HCT116 (cell line): ENCODE measurements around the gene TMEM209. TPM values are rescaled to one million over a fixed set of nuclear protein-coding genes. Genes with fewer than 3 reads are reported as not detected.

Source experiments
- ATAC-seq: fragments of 200-7000 bp; cut with Tn5 transposase; 2 replicates; pipeline ENCODE4 v1.9.1; 2020; ENCODE audit warnings: mild to moderate bottlenecking, moderate library complexity
- BruUV-seq: library from RNA; stranded (reverse); fragments of 400-500 nt; replicated peaks from 2 replicates; lab custom pipeline; 2021; lab: Mats Ljungman, UMichigan
- CTCF ChIA-PET: fragments of 300-600 bp; sonication (Branson Sonifier 250); formaldehyde crosslinking; loops from one replicate; lab custom pipeline; 2021; ENCODE audit warnings: antibody characterized with exemption; lab: Charles Lee
- POLR2A ChIA-PET: fragments of 300-600, 350-600 bp; sonication (Branson Sonifier 250); formaldehyde crosslinking; loops from one replicate; lab custom pipeline; 2021; ENCODE audit warnings: antibody characterized with exemption; lab: Charles Lee
- RAD21 ChIA-PET, 2 experiments: fragments of 300-600 bp; sonication (Branson Sonifier 250); formaldehyde crosslinking; loops; one replicate each; lab custom pipeline; 2023; ENCODE audit warnings: low total read pairs in 2 of 2; ENCODE audit not compliant: uncharacterized antibody in 2 of 2, unreplicated experiment in 2 of 2, low non-redundant PET in 1 of 2; lab: Charles Lee
- DNase-seq: peaks from one replicate; pipeline ENCODE4 v3.0.0-alpha.2; 2010; ENCODE audit warnings: low read depth, low spot score
- H2AFZ ChIP-seq: fragments of 200-600 bp; shearing (Covaris generic), sonication (generic); 2 replicates; pipeline ENCODE4 v1.6.1; 2017; ENCODE audit warnings: low read depth, mixed run types, mixed read lengths, antibody characterized with exemption, low read length; ENCODE audit not compliant: poor library complexity, severe bottlenecking
- H3K27ac ChIP-seq: 2 replicates; pipeline ENCODE4 v1.5.1; 2012; ENCODE audit warnings: low read depth, low read length
- H3K27me3 ChIP-seq: fragments of 200-600 bp; sonication (generic); 2 replicates; pipeline ENCODE4 v1.6.1; 2016; ENCODE audit warnings: mixed run types, low read length, mixed read lengths; ENCODE audit not compliant: insufficient read depth
- H3K36me3 ChIP-seq, 2 experiments: fragments of 200-500 bp in 1 of 2; fragments of 200-600 bp in 1 of 2; sonication (Bioruptor generic) in 1 of 2; sonication (generic) in 1 of 2; 2 replicates each; pipeline versions ENCODE4 v1.5.1 to v1.6.1; 2014 to 2016; ENCODE audit warnings: low read length in 2 of 2, inconsistent platforms in 1 of 2, mixed read lengths in 1 of 2, mixed run types in 1 of 2; ENCODE audit not compliant: insufficient read depth in 2 of 2, control insufficient read depth in 1 of 2
- H3K4me1 ChIP-seq, 2 experiments: fragments of 200-600 bp in 1 of 2; sonication (generic) in 1 of 2; 2 replicates each; pipeline versions ENCODE4 v1.5.1 to v1.6.1; 2012 to 2017; ENCODE audit warnings: low read length in 2 of 2, inconsistent platforms in 1 of 2, mild to moderate bottlenecking in 1 of 2, mixed read lengths in 1 of 2, mixed run types in 1 of 2, moderate library complexity in 1 of 2; ENCODE audit not compliant: insufficient read depth in 2 of 2, control insufficient read depth in 1 of 2
- H3K4me2 ChIP-seq: fragments of 200-600 bp; sonication (generic); 2 replicates; pipeline ENCODE4 v1.6.1; 2017; ENCODE audit warnings: mixed run types, low read length, mixed read lengths
- H3K4me3 ChIP-seq, 2 experiments: fragments of 200-600 bp in 1 of 2; sonication (generic) in 1 of 2; replicated peaks in 1 of 2; 2 replicates each; pipeline ENCODE4 v1.5.1; 2011 to 2016; ENCODE audit warnings: low read length in 2 of 2, control low read depth in 1 of 2, low read depth in 1 of 2, mild to moderate bottlenecking in 1 of 2, mixed read lengths in 1 of 2, mixed run types in 1 of 2
- H3K79me2 ChIP-seq: fragments of 200-600 bp; sonication (generic); 2 replicates; pipeline ENCODE4 v1.6.1; 2017; ENCODE audit warnings: mild to moderate bottlenecking, mixed run types, low read length, moderate library complexity, mixed read lengths; ENCODE audit not compliant: insufficient read depth
- H3K9ac ChIP-seq: fragments of 200-600 bp; sonication (generic); 2 replicates; pipeline ENCODE4 v1.6.1; 2016; ENCODE audit warnings: low read length, mixed read lengths
- H3K9me2 ChIP-seq: fragments of 200-600 bp; sonication (generic), shearing (Covaris generic); 2 replicates; pipeline ENCODE4 v1.6.1; 2017; ENCODE audit warnings: mixed run types, mild to moderate bottlenecking, moderate library complexity; ENCODE audit not compliant: insufficient read depth
- H3K9me3 ChIP-seq, 2 experiments: fragments of 200-500 bp in 1 of 2; fragments of 200-600 bp in 1 of 2; sonication (Bioruptor generic) in 1 of 2; sonication (generic) in 1 of 2; 2 replicates each; pipeline ENCODE4 v1.6.1; 2014 to 2017; ENCODE audit warnings: low read length in 2 of 2, mixed read lengths in 2 of 2, inconsistent platforms in 1 of 2, low read depth in 1 of 2, mild to moderate bottlenecking in 1 of 2, mixed run types in 1 of 2, moderate library complexity in 1 of 2; ENCODE audit not compliant: control insufficient read depth in 1 of 2, insufficient read depth in 1 of 2
- H4K20me1 ChIP-seq: fragments of 200-600 bp; sonication (generic), shearing (Covaris generic); 2 replicates; pipeline ENCODE4 v1.6.1; 2017; ENCODE audit warnings: mixed run types, mild to moderate bottlenecking, moderate library complexity; ENCODE audit not compliant: insufficient read depth
- POLR2AphosphoS5 ChIP-seq: IDR thresholded peaks from 2 replicates; pipeline ENCODE4 v1.6.1; 2011; ENCODE audit warnings: mild to moderate bottlenecking, low read depth, low read length, moderate library complexity
- SRF ChIP-seq: IDR thresholded peaks from 2 replicates; pipeline ENCODE4 v1.6.1; 2012; ENCODE audit warnings: low read depth
- ZNF274 ChIP-seq: fragments of 200-500 bp; sonication (Bioruptor generic); IDR thresholded peaks from 2 replicates; pipeline ENCODE4 v1.6.1; 2014; ENCODE audit warnings: mild to moderate bottlenecking, low read depth, low read length, inconsistent platforms
- intact Hi-C: fragments of 100-400 bp; cut with micrococcal nuclease; formaldehyde crosslinking; loops from 2 replicates; pipeline ENCODE4 v1.10.0; 2022
- total RNA-seq: library from RNA; stranded (reverse); gene quantifications from one replicate; pipeline ENCODE4 v1.2.1, GENCODE V29; 2021; ENCODE audit not compliant: unreplicated experiment
- TF ChIP-seq, protein P1 (sequence below), 3 experiments: fragments of 200-600 bp in 1 of 3; sonication (generic) in 1 of 3; IDR thresholded peaks in 2 of 3; conservative IDR thresholded peaks in 1 of 3; 2 replicates each; pipeline ENCODE4 v1.5.1; 2012 to 2017; ENCODE audit warnings: low read depth in 2 of 3, low read length in 2 of 3, antibody characterized with exemption in 1 of 3, borderline replicate concordance in 1 of 3, control low read depth in 1 of 3, mild to moderate bottlenecking in 1 of 3, mixed read lengths in 1 of 3, mixed run types in 1 of 3, moderate library complexity in 1 of 3; ENCODE audit not compliant: insufficient read depth in 1 of 3
- TF ChIP-seq, protein P2 (sequence below): IDR thresholded peaks from 2 replicates; pipeline ENCODE4 v1.6.1; 2012

TMEM209 gene
- total RNA-seq, 1 experiment from 2014 or later = 35.8 TPM

DNA sequence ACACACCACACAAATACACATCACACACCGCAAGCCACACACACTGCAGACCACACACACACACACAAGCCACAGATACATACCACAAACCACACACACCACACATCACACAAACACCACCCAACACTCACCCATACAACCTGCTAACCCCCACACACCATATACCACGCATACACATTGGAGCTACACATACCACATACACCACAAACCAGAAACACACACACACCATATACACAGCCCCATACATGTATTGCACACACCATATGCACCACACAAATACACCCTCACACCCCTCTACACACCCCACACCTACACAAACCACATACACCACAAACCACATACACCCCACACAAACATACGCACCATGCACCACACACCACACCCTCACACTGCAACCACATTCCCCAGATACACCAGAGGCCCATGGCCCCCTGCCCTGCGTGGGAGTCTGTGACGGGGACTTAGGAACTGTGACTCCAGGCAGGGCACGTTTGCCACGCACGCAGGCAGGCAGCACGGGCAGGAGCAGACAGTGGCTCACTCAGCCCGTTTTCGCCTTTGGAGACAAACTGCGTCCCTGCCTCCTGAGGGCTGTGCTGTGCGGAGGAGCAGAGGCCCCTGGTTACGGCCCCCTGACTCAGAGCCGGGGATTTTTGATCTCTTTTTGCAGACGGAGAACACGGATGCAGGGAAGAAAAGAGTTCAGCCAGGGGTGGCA, 52.6 kb downstream of the TMEM209 start:
- no peaks in the 10 kb centered on the region for H3K9me2 ChIP-seq
- intact Hi-C loops = no loop called here
- no peaks in the 10 kb centered on the region for H4K20me1 ChIP-seq
- no peak overlapping the region for H2AFZ ChIP-seq
- no peaks in the 10 kb centered on the region for H3K4me1 ChIP-seq
- ChIA-PET CTCF (no interaction called here), RAD21 (no interaction called here)
- TF ChIP-seq, protein P1, sequence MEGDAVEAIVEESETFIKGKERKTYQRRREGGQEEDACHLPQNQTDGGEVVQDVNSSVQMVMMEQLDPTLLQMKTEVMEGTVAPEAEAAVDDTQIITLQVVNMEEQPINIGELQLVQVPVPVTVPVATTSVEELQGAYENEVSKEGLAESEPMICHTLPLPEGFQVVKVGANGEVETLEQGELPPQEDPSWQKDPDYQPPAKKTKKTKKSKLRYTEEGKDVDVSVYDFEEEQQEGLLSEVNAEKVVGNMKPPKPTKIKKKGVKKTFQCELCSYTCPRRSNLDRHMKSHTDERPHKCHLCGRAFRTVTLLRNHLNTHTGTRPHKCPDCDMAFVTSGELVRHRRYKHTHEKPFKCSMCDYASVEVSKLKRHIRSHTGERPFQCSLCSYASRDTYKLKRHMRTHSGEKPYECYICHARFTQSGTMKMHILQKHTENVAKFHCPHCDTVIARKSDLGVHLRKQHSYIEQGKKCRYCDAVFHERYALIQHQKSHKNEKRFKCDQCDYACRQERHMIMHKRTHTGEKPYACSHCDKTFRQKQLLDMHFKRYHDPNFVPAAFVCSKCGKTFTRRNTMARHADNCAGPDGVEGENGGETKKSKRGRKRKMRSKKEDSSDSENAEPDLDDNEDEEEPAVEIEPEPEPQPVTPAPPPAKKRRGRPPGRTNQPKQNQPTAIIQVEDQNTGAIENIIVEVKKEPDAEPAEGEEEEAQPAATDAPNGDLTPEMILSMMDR (IDR thresholded peaks at IDR 0.05 in 2 of 3, conservative IDR thresholded peaks at IDR 0.05 in 1 of 3; ENCODE audit: borderline replicate concordance in 1 of 3, insufficient read depth in 1 of 3, low read depth in 2 of 3, low read length in 2 of 3) = no peak
- TF ChIP-seq, protein P2, sequence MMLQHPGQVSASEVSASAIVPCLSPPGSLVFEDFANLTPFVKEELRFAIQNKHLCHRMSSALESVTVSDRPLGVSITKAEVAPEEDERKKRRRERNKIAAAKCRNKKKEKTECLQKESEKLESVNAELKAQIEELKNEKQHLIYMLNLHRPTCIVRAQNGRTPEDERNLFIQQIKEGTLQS = no peak
- no peak for TF ChIP-seq POLR2AphosphoS5
- no peak for TF ChIP-seq ZNF274
- no peak for TF ChIP-seq SRF
- TF ChIP-seq, all 23 proteins: peak for 0
- DNase-seq (no peak), ATAC-seq (no peak)
- H3K27me3 ChIP-seq = no peaks in the 10 kb centered on the region
- no peak overlapping the region for H3K4me3 ChIP-seq
- BruUV-seq = no TSS peak
- no peaks in the 10 kb centered on the region for H3K9me3 ChIP-seq
- H3K27ac ChIP-seq = no peak overlapping the region
- POLR2A ChIA-PET = no interaction called here
- no peak overlapping the region for H3K9ac ChIP-seq
- H3K4me2 ChIP-seq = no peak overlapping the region
- H3K36me3 ChIP-seq = no peaks in the 10 kb centered on the region
- H3K79me2 ChIP-seq = no peaks in the 10 kb centered on the region
